HG03565 (cell line): Measurements from ENCODE around the gene SDCCAG8.

ENCODE experiments used
- ATAC-seq: cut with Tn5 transposase; IDR thresholded peaks from one replicate; pipeline ENCODE4 v1.9.1; 2021; ENCODE audit warnings: mild to moderate bottlenecking, moderate library complexity; ENCODE audit not compliant: unreplicated experiment

SDCCAG8 gene

GRCh38 chr1:243415663-243416408, 160.0 kb downstream of the SDCCAG8 start:
- ATAC-seq: no peak

- peak; percentile 82 for ATAC-seq
These were observed 160.7 kb downstream of the SDCCAG8 start for GRCh38 chr1:243416495-243416894.

- ATAC-seq: no peak
These were observed 164.4 kb downstream of the SDCCAG8 start for GRCh38 chr1:243420016-243420945.

GRCh38 chr1:243420946-243421685, 165.3 kb downstream of the SDCCAG8 start:
- ATAC-seq: no peak

- peak; percentile 74 for ATAC-seq
These were observed 165.9 kb downstream of the SDCCAG8 start for GRCh38 chr1:243421784-243422183.

- ATAC-seq: no peak
These were observed 166.5 kb downstream of the SDCCAG8 start for GRCh38 chr1:243422362-243422761.

- ATAC-seq: no peak
These were observed 172.2 kb downstream of the SDCCAG8 start for GRCh38 chr1:243428084-243428483.

- ATAC-seq: no peak
These were observed 172.9 kb downstream of the SDCCAG8 start for GRCh38 chr1:243428617-243429342.

- no peak for ATAC-seq
These were observed 175.8 kb downstream of the SDCCAG8 start for GRCh38 chr1:243431591-243431990.

- no peak for ATAC-seq
These were observed 176.3 kb downstream of the SDCCAG8 start for GRCh38 chr1:243432136-243432535.

GRCh38 chr1:243433737-243434370, 178.0 kb downstream of the SDCCAG8 start:
- no peak for ATAC-seq

- no peak for ATAC-seq
These were observed 178.8 kb downstream of the SDCCAG8 start for GRCh38 chr1:243434594-243434993.

- ATAC-seq: no peak
These were observed 180.0 kb downstream of the SDCCAG8 start for GRCh38 chr1:243435836-243436235.

GRCh38 chr1:243438146-243438545, 182.3 kb downstream of the SDCCAG8 start:
- ATAC-seq: no peak

- no peak for ATAC-seq
These were observed 183.0 kb downstream of the SDCCAG8 start for GRCh38 chr1:243438815-243439214.

- ATAC-seq: no peak
These were observed 184.6 kb downstream of the SDCCAG8 start for GRCh38 chr1:243440406-243440805.

- ATAC-seq: no peak
These were observed 185.8 kb downstream of the SDCCAG8 start for GRCh38 chr1:243441601-243442000.

GRCh38 chr1:243443557-243443956, 187.7 kb downstream of the SDCCAG8 start:
- ATAC-seq: no peak

GRCh38 chr1:243447347-243447746, 191.5 kb downstream of the SDCCAG8 start:
- ATAC-seq: no peak

GRCh38 chr1:243447844-243448243, 192.0 kb downstream of the SDCCAG8 start:
- no peak for ATAC-seq
